GM23338 (cell line): Measurements from ENCODE around the gene ZIC2.

ENCODE experiments used
- CREB1 ChIP-seq: fragments of 250-450 bp; sonication (Bioruptor Pico); IDR thresholded peaks from 2 replicates; pipeline ENCODE4 v1.5.0; 2020; ENCODE audit warnings: low read depth, mild to moderate bottlenecking, moderate library complexity
- EZH2 ChIP-seq: fragments of 200-600 bp; sonication (generic); IDR thresholded peaks from one replicate; pipeline ENCODE4 v1.8.0; 2017; ENCODE audit warnings: antibody characterized with exemption, mild to moderate bottlenecking, low read depth; ENCODE audit not compliant: unreplicated experiment
- EZH2phosphoT487 ChIP-seq: fragments of 200-600 bp; sonication (generic); IDR thresholded peaks from one replicate; pipeline ENCODE4 v1.8.1; 2018; ENCODE audit warnings: antibody characterized with exemption; ENCODE audit not compliant: unreplicated experiment
- JUNB ChIP-seq: IDR thresholded peaks from one replicate; pipeline ENCODE4 v1.6.1; 2016; ENCODE audit warnings: antibody characterized with exemption; ENCODE audit not compliant: unreplicated experiment
- POLR2AphosphoS5 ChIP-seq: IDR thresholded peaks from 2 replicates; pipeline ENCODE4 v1.6.1; 2016; ENCODE audit warnings: antibody characterized with exemption, low read depth
- ZNF331 ChIP-seq: fragments of 250-450 bp; sonication (Bioruptor Pico); IDR thresholded peaks from 2 replicates; pipeline ENCODE4 v1.5.0; 2020; ENCODE audit warnings: low read depth, mild to moderate bottlenecking, moderate library complexity
- ZNF462 ChIP-seq: fragments of 250-450 bp; sonication (Bioruptor Pico); IDR thresholded peaks from 2 replicates; pipeline ENCODE4 v1.5.0; 2020; ENCODE audit warnings: mild to moderate bottlenecking, moderate library complexity
- TF ChIP-seq, protein P1 (sequence below), 2 experiments: fragments of 200-600 bp in 1 of 2; sonication (generic) in 1 of 2; conservative IDR thresholded peaks; 2 replicates each; pipeline versions ENCODE4 v1.5.1 to v1.6.1; 2016 to 2017; ENCODE audit warnings: antibody characterized with exemption in 2 of 2, low read depth in 2 of 2, mild to moderate bottlenecking in 2 of 2, moderate library complexity in 1 of 2

- TF ChIP-seq, protein P1, sequence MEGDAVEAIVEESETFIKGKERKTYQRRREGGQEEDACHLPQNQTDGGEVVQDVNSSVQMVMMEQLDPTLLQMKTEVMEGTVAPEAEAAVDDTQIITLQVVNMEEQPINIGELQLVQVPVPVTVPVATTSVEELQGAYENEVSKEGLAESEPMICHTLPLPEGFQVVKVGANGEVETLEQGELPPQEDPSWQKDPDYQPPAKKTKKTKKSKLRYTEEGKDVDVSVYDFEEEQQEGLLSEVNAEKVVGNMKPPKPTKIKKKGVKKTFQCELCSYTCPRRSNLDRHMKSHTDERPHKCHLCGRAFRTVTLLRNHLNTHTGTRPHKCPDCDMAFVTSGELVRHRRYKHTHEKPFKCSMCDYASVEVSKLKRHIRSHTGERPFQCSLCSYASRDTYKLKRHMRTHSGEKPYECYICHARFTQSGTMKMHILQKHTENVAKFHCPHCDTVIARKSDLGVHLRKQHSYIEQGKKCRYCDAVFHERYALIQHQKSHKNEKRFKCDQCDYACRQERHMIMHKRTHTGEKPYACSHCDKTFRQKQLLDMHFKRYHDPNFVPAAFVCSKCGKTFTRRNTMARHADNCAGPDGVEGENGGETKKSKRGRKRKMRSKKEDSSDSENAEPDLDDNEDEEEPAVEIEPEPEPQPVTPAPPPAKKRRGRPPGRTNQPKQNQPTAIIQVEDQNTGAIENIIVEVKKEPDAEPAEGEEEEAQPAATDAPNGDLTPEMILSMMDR (conservative IDR thresholded peaks at IDR 0.05; ENCODE audit: low read depth in 2 of 2) = no peak
- TF ChIP-seq ZNF462 = no peak
- no peak for TF ChIP-seq CREB1 (CRISPR knock-in tag)
- peak; percentile 43 for TF ChIP-seq POLR2AphosphoS5
- TF ChIP-seq JUNB = no peak
- TF ChIP-seq EZH2 = peak; percentile 24
- TF ChIP-seq EZH2phosphoT487 = no peak
- no peak for TF ChIP-seq ZNF331 (CRISPR knock-in tag)
Measured at GRCh38 chr13:99984461-99985240, 3.1 kb downstream of the ZIC2 start.
